ENCODE data around the gene TKFC.

TKFC gene, protein sequence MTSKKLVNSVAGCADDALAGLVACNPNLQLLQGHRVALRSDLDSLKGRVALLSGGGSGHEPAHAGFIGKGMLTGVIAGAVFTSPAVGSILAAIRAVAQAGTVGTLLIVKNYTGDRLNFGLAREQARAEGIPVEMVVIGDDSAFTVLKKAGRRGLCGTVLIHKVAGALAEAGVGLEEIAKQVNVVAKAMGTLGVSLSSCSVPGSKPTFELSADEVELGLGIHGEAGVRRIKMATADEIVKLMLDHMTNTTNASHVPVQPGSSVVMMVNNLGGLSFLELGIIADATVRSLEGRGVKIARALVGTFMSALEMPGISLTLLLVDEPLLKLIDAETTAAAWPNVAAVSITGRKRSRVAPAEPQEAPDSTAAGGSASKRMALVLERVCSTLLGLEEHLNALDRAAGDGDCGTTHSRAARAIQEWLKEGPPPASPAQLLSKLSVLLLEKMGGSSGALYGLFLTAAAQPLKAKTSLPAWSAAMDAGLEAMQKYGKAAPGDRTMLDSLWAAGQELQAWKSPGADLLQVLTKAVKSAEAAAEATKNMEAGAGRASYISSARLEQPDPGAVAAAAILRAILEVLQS

DNA sequence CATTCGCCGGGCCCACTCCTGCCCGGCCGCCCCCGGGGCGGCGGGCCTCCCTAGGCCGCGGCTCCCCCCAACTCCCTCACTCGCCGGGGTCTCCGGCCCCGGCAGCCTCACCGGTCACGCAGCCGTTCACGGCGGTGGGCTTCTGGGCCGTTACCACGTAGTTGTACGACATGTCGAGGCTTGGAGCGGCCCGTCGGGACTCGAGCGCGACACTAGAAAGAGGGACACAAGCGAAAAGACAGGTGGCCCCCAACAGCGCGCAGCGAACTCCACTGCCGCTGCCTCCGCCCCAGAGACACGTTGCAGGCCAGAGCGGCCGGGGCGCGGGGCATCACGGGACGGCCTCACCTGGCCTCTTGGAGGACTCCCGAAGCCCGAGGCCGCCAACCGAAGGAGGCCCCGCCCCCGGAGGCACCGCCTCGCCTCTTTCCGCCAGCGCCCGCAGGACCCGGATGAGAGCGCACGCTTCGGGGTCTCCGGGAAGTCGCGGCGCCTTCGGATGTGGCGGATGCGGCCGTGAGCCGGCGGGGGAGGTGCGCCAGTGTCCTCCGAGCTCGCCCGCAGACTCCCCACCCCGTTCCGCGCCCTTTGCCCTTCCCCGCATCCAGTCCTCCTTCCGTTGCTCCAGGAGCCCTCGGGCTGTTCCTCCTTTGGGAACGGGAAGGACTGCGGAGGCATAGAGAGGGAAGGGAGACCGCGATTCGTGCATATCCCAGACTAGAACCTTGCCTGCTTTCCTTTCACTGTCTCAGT is at the start of gene TKFC, which contains the start of gene DDB1:
TKFC (plus strand) TSS at position 432 of the 753 bp plus-strand sequence. CDS start 1,501 bp downstream, outside the sequence.
DDB1 (minus strand) TSS at position 309 of the 753 bp plus-strand sequence; CDS start at position 172, 137 bp downstream.
- in situ Hi-C loops (cut with MboI; ENCODE audit: low sequenced_read_pairs) = loop anchor here (10.0 kb wide), 1 partner anchor 52 kb away; no protein-coding TSS in a partner anchor

DNA sequence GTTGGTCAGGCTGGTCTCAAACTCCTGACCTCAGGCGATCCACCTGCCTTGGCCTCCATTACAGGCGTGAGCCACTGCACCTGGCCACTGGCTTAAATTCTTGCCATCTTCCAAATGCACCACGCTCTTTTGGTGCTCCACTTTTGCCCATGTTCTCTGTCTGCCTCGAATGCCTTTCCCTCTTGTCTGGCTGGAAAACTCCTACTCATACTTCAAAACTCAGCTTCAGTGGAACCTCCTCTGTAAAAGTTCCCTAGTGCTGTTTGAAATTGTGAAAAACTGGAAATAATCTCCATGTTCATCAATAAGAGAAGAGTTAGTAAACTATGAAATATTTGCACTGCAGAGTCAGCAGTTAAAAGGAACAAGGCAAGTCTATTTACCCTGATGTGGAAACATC is 49.4 kb upstream of the TKFC start:
- in situ Hi-C loops (cut with MboI; ENCODE audit: low sequenced_read_pairs) = no loop called here

DNA sequence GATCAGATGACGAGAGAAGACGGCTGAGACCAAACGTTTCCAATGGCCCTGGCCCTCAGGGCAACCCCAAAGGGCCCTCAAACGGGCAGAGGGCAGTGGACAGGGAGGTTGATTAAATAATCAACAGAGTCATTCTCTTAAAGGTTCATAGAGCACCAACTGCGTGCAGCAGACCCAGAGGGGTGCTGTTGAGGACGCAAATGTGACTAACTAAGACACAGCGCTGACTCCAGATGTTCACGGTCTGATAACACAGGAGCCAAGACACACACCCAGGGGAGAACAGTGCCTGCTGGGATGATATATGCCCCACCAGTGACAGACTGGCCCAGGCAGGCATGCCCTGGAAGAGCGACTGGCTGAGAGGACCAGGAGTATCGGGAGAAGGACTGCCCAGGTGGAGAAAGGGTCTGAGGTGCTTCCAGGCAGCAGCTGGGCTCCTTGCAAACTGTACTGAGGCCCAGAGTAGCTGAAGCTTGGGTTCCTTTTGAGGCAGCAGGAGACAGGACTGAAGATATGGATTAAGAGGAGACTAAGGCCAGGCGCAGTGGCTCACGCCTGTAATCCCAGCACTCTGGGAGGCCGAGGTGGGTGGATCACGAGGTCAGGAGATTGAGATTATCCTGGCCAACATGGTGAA is 45.6 kb upstream of the TKFC start:
- in situ Hi-C loops (cut with MboI; ENCODE audit: low sequenced_read_pairs) = no loop called here

DNA sequence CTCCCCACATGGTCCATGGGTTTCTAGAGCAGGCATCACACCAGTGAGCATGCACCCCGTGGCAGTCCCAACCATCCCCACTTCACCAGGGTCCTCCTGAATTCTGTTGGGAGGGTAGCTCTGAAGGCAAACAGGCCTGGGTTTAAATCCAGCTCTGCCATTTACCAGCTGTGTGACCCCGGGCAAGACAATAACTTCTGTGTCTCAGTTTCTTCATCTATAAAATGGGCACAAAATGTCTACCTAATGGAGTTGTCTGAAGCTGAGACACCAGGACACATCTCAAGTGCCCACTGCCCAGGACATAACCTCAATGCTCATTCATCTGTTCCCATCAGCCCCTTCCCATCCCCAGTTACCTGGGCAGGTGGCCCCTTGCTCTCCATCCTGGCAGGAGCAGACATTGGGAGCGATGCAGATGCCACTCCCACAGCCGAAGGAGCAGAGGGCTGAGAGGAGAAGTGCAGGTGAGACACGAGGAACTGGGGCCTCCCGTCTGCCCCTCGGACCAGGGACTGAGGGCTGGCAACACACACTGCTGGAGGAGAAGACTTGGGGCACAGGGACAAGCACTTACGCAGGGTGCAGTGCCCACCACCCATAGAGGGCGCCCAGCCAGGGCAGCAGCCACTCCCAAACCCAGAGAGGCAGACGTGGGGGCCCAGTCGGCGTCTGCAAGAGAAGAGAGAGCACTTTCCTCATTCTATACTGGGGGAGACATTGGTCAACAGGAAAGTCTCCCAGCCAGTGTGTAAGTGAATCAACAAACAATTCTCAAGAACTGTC is 41.9 kb upstream of the TKFC start:
- in situ Hi-C loops (cut with MboI; ENCODE audit: low sequenced_read_pairs) = no loop called here

DNA sequence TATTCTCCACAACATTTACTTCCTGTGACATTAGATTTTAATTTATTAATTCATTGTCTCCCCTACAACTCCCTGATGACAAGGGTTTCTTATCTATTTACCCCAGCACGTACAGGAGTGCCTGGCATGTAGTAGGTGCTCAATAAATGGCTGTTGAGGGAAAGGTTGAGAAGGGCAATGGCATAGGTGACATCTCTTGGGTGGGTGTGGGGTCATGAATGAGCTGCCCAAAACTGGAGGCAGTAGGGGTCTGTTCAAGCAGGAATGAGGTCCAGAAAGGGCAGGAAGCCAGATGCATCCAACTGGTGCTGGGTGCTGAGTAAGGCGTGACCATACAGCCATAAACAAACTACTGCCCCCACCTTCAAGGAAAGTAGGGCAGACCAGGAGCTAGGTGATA is 40.7 kb upstream of the TKFC start:
- in situ Hi-C loops (cut with MboI; ENCODE audit: low sequenced_read_pairs) = no loop called here

DNA sequence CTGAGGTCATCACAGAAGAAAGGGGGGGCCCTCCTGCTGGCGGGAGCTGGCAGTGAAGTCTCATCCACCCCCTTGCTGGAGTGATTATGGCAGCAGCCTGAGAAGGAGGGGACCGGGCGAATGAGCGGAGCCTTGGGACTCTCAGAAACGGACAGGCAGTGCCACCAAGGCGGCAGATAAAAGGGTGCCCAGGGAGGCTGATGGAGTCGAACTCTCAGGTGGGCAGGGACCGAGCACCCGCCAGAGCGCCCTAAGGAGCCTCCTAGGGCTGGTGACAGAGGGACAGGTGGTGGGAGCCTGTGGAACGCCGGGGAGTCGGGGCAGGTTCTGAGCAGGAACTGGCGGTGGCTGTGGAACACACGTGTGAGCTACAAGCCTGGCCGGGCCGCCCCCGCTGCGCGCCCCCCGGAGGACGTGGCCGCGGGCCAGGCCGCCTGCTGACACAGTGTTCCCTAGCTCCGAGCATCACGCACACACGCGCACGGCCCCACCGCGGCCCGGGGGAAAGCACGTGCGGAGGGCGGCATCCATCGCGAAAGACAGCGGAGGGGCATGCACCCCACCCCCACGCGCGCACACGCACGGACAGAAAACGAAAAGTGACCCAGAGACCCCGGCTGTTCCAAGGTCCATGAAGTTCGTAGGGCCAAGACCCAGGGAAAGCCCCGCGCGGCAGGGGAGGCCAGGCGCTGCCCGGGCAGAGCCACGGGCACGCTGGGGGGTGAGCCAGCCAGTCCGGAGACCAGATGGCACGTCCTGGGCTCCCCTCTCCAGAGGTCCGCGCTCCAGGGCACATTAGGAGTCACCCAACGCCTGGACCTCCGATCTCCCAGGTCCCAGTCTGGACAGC is 38.9 kb upstream of the TKFC start:
- in situ Hi-C loops (cut with MboI; ENCODE audit: low sequenced_read_pairs) = no loop called here

DNA sequence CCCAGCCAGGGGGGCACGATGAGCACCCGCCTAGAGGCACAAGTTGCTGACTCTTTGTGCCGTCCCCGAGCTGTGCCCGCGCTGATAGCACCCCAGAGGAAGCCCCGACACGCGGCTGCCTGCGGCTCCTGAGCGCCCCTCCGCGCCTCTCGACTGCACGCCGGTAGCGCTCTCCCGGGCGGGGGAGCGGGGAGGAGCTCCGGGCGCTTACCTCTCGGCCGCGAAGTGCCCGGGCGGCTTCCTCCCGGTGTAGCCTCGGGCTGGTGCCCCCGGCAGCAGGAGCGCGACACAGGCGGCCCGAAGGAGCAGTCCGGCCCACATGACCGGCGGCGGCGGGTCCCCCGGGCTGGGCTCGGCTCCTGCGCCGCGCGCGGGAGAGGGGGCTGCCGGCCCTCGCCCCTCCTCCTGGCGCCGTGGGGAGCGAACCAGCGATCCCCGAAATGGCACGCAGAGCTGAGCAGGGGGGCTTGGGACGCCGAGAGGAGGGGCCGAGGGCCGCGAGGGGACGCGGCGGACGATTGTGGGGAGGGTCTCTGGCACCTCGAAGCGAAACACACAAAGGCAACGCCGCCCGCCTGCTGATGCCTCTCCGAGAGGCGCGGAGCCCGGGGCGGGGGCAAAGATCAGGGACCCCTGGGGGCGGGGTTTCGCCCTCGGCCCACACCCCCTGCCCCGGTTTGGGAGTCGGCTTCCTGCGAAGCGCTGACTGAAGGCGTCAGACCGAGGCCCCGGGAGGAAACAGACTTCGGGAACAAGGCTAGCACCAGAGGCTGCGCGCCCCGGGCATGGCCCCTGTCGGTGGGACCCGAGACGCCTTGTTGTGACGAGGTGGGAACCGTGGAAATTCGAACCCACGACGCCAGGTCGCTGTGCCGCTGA is 38.1 kb upstream of the TKFC start, which contains the start of gene VWCE:
VWCE (minus strand) TSS at position 600 of the 879 bp plus-strand sequence; CDS start at position 321, 279 bp downstream.
- in situ Hi-C loops (cut with MboI; ENCODE audit: low sequenced_read_pairs) = no loop called here

- in situ Hi-C loops (cut with MboI; ENCODE audit: low sequenced_read_pairs) = no loop called here
Measured at GRCh38 chr11:61295596-61295926, 37.5 kb upstream of the TKFC start.

DNA sequence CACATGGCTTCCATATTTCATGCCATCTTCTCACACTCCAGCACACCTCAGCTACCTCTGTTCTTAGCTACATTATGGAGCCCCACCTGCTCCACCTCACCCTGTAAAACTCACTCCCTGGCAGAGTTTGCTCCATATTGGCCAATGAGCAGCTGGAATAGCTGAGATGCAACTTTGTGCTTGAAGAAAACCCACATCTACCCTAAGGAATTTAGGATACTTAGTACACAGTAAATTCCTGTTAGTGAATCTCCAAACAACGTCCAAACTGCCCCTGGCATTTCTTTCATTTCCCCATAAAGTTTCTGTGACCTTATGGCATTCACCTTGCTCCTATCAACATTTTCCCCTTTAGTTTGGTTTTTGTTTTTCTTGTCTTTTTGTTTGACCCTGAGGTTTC is 35.7 kb upstream of the TKFC start:
- in situ Hi-C loops (cut with MboI; ENCODE audit: low sequenced_read_pairs) = no loop called here

GRCh38 chr11:61297746-61298145 is 35.3 kb upstream of the TKFC start:
- in situ Hi-C loops (cut with MboI; ENCODE audit: low sequenced_read_pairs) = no loop called here

GRCh38 chr11:61298663-61299244 is 34.3 kb upstream of the TKFC start:
- in situ Hi-C loops (cut with MboI; ENCODE audit: low sequenced_read_pairs) = no loop called here

- in situ Hi-C loops (cut with MboI; ENCODE audit: low sequenced_read_pairs) = no loop called here
Measured at GRCh38 chr11:61302550-61302949, 30.5 kb upstream of the TKFC start.

DNA sequence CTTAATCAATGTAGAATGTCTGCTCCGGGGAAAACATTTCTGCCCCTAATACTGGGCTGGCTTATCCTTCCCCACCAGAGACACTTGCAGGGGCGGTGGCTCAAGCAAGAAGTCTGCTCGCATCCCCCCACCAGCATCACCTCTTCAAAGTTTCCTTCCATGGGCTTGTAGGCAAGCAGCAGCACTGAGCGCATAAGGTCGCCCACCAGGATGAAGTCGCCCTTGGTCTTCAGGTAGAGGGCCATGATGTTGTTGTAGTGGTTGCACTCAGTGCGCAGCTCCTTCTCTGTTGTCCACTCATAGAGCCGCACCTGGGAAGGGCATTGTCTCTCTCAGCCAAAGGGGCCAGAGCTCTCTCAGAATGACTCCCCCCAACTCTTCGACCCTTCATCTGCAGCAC is 29.3 kb upstream of the TKFC start:
- in situ Hi-C loops (cut with MboI; ENCODE audit: low sequenced_read_pairs) = no loop called here

DNA sequence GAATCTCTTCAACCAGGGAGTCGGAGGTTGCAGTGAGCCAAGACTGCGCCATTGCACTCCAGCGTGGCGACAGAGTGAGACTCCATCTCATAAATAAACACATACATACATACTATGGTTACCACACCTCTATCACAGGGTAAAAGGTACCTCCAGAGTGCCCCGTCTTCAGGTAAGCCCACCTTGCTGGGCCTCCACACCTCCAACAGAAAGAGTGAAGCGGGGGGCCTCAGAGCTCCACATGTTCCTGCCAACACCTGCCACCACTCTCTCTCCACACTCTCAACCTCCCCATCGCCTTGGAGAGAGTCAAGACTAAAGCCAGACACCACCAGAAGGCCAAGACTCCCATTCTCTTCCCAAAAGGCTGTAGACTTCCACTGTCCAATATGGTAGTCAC is 27.6 kb upstream of the TKFC start:
- in situ Hi-C loops (cut with MboI; ENCODE audit: low sequenced_read_pairs) = no loop called here

DNA sequence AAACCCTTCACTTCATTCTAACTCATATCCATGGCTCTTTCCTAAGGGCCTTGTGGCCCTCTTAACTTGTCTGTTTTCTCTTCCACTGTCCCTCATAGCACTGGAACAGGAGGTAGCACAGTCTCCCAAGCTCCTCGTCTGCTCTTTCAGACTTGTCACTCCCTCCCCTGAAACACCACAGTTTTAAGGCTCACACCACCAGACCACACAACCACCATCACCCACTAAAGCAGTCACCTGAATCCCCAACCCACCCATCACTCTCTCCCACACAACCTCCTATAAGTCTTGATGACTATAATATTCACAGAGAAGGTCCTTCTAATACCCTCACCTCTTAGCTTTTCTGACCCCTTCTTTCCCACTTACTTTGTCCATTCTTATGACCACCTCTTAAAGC is 26.8 kb upstream of the TKFC start:
- in situ Hi-C loops (cut with MboI; ENCODE audit: low sequenced_read_pairs) = no loop called here

DNA sequence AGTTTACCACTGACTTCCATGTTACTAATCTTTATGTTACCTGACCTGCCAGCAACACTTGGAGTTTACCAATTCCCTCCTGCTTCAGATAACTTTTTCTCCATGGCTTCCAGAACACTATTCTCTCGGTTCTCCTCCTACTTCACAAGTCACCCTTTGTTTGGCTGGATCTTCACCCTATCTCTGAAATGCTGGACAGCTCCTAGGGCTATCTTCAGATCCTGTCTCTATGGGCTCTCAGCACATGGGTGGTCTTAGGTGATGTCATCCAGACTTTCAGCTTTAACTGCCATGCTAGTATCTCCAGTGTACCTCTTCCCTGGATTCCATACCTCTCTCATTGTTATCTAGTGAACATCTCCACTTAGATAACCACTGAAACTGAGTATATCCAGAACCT is 25.7 kb upstream of the TKFC start:
- in situ Hi-C loops (cut with MboI; ENCODE audit: low sequenced_read_pairs) = no loop called here

- in situ Hi-C loops (cut with MboI; ENCODE audit: low sequenced_read_pairs) = no loop called here
Measured at GRCh38 chr11:61309141-61309540, 23.9 kb upstream of the TKFC start.

- in situ Hi-C loops (cut with MboI; ENCODE audit: low sequenced_read_pairs) = no loop called here
Measured at GRCh38 chr11:61309739-61310138, 23.3 kb upstream of the TKFC start.
